Body of pancreas (tissue), 4 donors: Measurements from ENCODE around the gene YIF1A.

Experiments
- CTCF ChIP-seq, 7 experiments: fragments of 450-650 bp in 4 of 7; fragments of 200-600 bp in 3 of 7; sonication (generic) in 3 of 7; IDR thresholded peaks; one replicate each; pipeline ENCODE4 v1.5.1; 2016 to 2019; ENCODE audit warnings: antibody characterized with exemption in 7 of 7
- POLR2A ChIP-seq, 3 donors: fragments of 450-650 bp; IDR thresholded peaks; one replicate each; pipeline ENCODE4 v1.6.1; 2016; ENCODE audit warnings: antibody characterized with exemption in 3 of 3, mild to moderate bottlenecking in 2 of 3

GRCh38 chr11:66330931-66331330 is 42.0 kb upstream of the YIF1A start:
- TF ChIP-seq POLR2A (IDR thresholded peaks at IDR 0.05) (no peak), CTCF (IDR thresholded peaks at IDR 0.05) (no peak)
